IMR-90 (cell line): Measurements from ENCODE around the gene RAB20.

Source experiments
- CEBPB ChIP-seq: IDR thresholded peaks from 2 replicates; pipeline ENCODE4 v1.6.1; 2012; ENCODE audit warnings: low read depth, low read length, improper control_type of control experiment
- ELK1 ChIP-seq: fragments of 150-350 bp; IDR thresholded peaks from 2 replicates; pipeline ENCODE4 v1.6.1; 2016; ENCODE audit warnings: low read depth, mild to moderate bottlenecking, low read length, moderate library complexity, borderline replicate concordance
- FOS ChIP-seq: fragments of 150-350 bp; IDR thresholded peaks from 2 replicates; pipeline ENCODE4 v1.6.1; 2016; ENCODE audit warnings: low read depth, low read length
- MAFK ChIP-seq: IDR thresholded peaks from 2 replicates; pipeline ENCODE4 v1.6.1; 2012; ENCODE audit warnings: low read depth, low read length, improper control_type of control experiment
- MAZ ChIP-seq: IDR thresholded peaks from 2 replicates; pipeline ENCODE4 v1.6.1; 2012; ENCODE audit warnings: low read depth, mild to moderate bottlenecking, low read length, improper control_type of control experiment, moderate library complexity, borderline replicate concordance
- MXI1 ChIP-seq: IDR thresholded peaks from 2 replicates; pipeline ENCODE4 v1.6.1; 2012; ENCODE audit warnings: low read depth, mild to moderate bottlenecking, low read length, moderate library complexity, borderline replicate concordance
- POLR2A ChIP-seq: IDR thresholded peaks from 2 replicates; pipeline ENCODE4 v1.6.1; 2012; ENCODE audit warnings: mild to moderate bottlenecking, low read depth, low read length
- RAD21 ChIP-seq: IDR thresholded peaks from 2 replicates; pipeline ENCODE4 v1.6.1; 2012; ENCODE audit warnings: low read length, improper control_type of control experiment
- RCOR1 ChIP-seq: IDR thresholded peaks from 2 replicates; pipeline ENCODE4 v1.6.1; 2012; ENCODE audit warnings: mild to moderate bottlenecking, low read length, improper control_type of control experiment; ENCODE audit not compliant: insufficient replicate concordance
- RFX5 ChIP-seq: IDR thresholded peaks from 2 replicates; pipeline ENCODE4 v1.8.0; 2012; ENCODE audit warnings: low read depth, mild to moderate bottlenecking, low read length, moderate library complexity
- TF ChIP-seq, protein P1 (sequence below): conservative IDR thresholded peaks from 2 replicates; pipeline ENCODE4 v1.5.1; 2012; ENCODE audit warnings: mild to moderate bottlenecking, low read depth, low read length, improper control_type of control experiment
- TF ChIP-seq, protein P2 (sequence below): fragments of 150-350 bp; IDR thresholded peaks from 2 replicates; pipeline ENCODE4 v1.6.1; 2017; ENCODE audit warnings: mild to moderate bottlenecking, antibody characterized with exemption, low read length, low read depth

GRCh38 chr13:110576070-110576394 lies 14.5 kb upstream of the RAB20 start:
- TF ChIP-seq, protein P1, sequence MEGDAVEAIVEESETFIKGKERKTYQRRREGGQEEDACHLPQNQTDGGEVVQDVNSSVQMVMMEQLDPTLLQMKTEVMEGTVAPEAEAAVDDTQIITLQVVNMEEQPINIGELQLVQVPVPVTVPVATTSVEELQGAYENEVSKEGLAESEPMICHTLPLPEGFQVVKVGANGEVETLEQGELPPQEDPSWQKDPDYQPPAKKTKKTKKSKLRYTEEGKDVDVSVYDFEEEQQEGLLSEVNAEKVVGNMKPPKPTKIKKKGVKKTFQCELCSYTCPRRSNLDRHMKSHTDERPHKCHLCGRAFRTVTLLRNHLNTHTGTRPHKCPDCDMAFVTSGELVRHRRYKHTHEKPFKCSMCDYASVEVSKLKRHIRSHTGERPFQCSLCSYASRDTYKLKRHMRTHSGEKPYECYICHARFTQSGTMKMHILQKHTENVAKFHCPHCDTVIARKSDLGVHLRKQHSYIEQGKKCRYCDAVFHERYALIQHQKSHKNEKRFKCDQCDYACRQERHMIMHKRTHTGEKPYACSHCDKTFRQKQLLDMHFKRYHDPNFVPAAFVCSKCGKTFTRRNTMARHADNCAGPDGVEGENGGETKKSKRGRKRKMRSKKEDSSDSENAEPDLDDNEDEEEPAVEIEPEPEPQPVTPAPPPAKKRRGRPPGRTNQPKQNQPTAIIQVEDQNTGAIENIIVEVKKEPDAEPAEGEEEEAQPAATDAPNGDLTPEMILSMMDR, result no peak
- TF ChIP-seq CEBPB, result no peak
- no peak for TF ChIP-seq RCOR1
- no peak for TF ChIP-seq RAD21
- TF ChIP-seq POLR2A, result no peak
- no peak for TF ChIP-seq MAFK
- TF ChIP-seq MAZ, result no peak
- TF ChIP-seq RFX5, result no peak
- no peak for TF ChIP-seq ELK1
- TF ChIP-seq MXI1, result no peak
- TF ChIP-seq FOS, result no peak
- TF ChIP-seq, protein P2, sequence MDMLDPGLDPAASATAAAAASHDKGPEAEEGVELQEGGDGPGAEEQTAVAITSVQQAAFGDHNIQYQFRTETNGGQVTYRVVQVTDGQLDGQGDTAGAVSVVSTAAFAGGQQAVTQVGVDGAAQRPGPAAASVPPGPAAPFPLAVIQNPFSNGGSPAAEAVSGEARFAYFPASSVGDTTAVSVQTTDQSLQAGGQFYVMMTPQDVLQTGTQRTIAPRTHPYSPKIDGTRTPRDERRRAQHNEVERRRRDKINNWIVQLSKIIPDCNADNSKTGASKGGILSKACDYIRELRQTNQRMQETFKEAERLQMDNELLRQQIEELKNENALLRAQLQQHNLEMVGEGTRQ, result no peak
